K562 (cell line): Measurements from ENCODE around the gene TMEM95.

Experiments used
- CTCF ChIP-seq, 3 experiments: IDR thresholded peaks in 2 of 3; conservative IDR thresholded peaks in 1 of 3; 2 replicates each; pipeline ENCODE4 v1.5.1; 2011 to 2012; ENCODE audit warnings: low read length in 3 of 3, mild to moderate bottlenecking in 3 of 3, control low read depth in 2 of 3, improper control_type of control experiment in 1 of 3, inconsistent platforms in 1 of 3, low read depth in 1 of 3, mixed read lengths in 1 of 3, moderate library complexity in 1 of 3; ENCODE audit not compliant: insufficient read depth in 2 of 3
- EGR1 ChIP-seq: fragments of 450-650 bp; conservative IDR thresholded peaks from 2 replicates; pipeline ENCODE4 v1.6.1; 2017; ENCODE audit warnings: mild to moderate bottlenecking
- EP300 ChIP-seq: IDR thresholded peaks from 2 replicates; pipeline ENCODE4 v1.6.1; 2012; ENCODE audit warnings: low read length, improper control_type of control experiment
- FOXK2 ChIP-seq, 2 experiments: fragments of 450-650 bp; IDR thresholded peaks in 1 of 2; conservative IDR thresholded peaks in 1 of 2; 2 replicates each; pipeline ENCODE4 v1.6.1; 2016; ENCODE audit warnings: low read depth in 2 of 2, mild to moderate bottlenecking in 1 of 2
- FOXP1 ChIP-seq: sonication (generic); formaldehyde crosslinking; IDR thresholded peaks from 2 replicates; pipeline ENCODE4 v1.8.0; 2022; ENCODE audit warnings: mild to moderate bottlenecking, missing genetic modification reagents
- GABPA ChIP-seq: fragments of 200-800 bp; sonication (Bioruptor generic); conservative IDR thresholded peaks from 2 replicates; pipeline ENCODE4 v1.6.1; 2016; ENCODE audit warnings: low read depth, missing genetic modification characterization, missing compliant biosample characterization
- MEF2D ChIP-seq: conservative IDR thresholded peaks from 2 replicates; pipeline ENCODE4 v1.6.1; 2016; ENCODE audit warnings: low read depth, missing genetic modification characterization, missing compliant biosample characterization
- NCOA1 ChIP-seq: fragments of 450-650 bp; IDR thresholded peaks from 2 replicates; pipeline ENCODE4 v1.6.1; 2016; ENCODE audit warnings: low read depth
- POLR2A ChIP-seq: fragments of 450-650 bp; conservative IDR thresholded peaks from 2 replicates; pipeline ENCODE4 v1.6.1; 2016
- REST ChIP-seq, 2 experiments: fragments of 450-650 bp; formaldehyde crosslinking in 1 of 2; IDR thresholded peaks; 2 replicates each; pipeline versions ENCODE4 v1.4.0 to v1.6.1; 2014 to 2020; ENCODE audit warnings: mild to moderate bottlenecking in 2 of 2, borderline replicate concordance in 1 of 2, low read depth in 1 of 2
- SREBF2 ChIP-seq: sonication (generic); formaldehyde crosslinking; IDR thresholded peaks from 2 replicates; pipeline ENCODE4 v1.4.0; 2020; ENCODE audit warnings: mild to moderate bottlenecking, missing genetic modification reagents
- ZFP36 ChIP-seq: fragments of 150-350 bp; IDR thresholded peaks from 2 replicates; pipeline ENCODE4 v1.6.1; 2018; ENCODE audit warnings: low read length, low read depth; ENCODE audit not compliant: partially characterized antibody

- TF ChIP-seq GABPA (tag) = no peak
- no peak for TF ChIP-seq EP300
- no peak for TF ChIP-seq FOXK2 (conservative IDR thresholded peaks at IDR 0.05 in 1 of 2, IDR thresholded peaks at IDR 0.05 in 1 of 2; ENCODE audit: low read depth in 2 of 2)
- no peak for TF ChIP-seq EGR1
- TF ChIP-seq CTCF (IDR thresholded peaks at IDR 0.05 in 2 of 3, conservative IDR thresholded peaks at IDR 0.05 in 1 of 3; ENCODE audit: insufficient read depth in 2 of 3, low read depth in 1 of 3, low read length in 3 of 3) = no peak
- TF ChIP-seq SREBF2 (CRISPR knock-in tag) = no peak
- no peak for TF ChIP-seq ZFP36
- TF ChIP-seq MEF2D (tag) = no peak
- TF ChIP-seq POLR2A = no peak
- no peak for TF ChIP-seq NCOA1
- no peak for TF ChIP-seq FOXP1 (CRISPR knock-in tag)
- TF ChIP-seq REST (IDR thresholded peaks at IDR 0.05; ENCODE audit: borderline replicate concordance) = no peak
- TF ChIP-seq REST (CRISPR knock-in tag; IDR thresholded peaks at IDR 0.05; ENCODE audit: low read depth) = no peak
Observed at GRCh38 chr17:7398612-7399011, 43.7 kb downstream of the TMEM95 start.
